AG04450 (cell line): ENCODE data around the gene MAFB. TPM values are rescaled to one million over a fixed set of nuclear protein-coding genes. Genes with fewer than 3 reads are reported as not detected.

Experiments used
- CTCF ChIA-PET: fragments of 300-600, 350-600 bp; formaldehyde crosslinking; extraction: SDS; loops from one replicate; lab custom pipeline; 2022; ENCODE audit warnings: antibody characterized with exemption, inconsistent platforms; lab: Charles Lee
- POLR2A ChIA-PET: fragments of 350-600 bp; formaldehyde crosslinking; extraction: SDS; loops from one replicate; lab custom pipeline; 2021; ENCODE audit warnings: antibody characterized with exemption, inconsistent platforms; lab: Yijun Ruan, JAX
- DNase-seq: peaks from one replicate; pipeline ENCODE4 v3.0.0-alpha.2; 2011; ENCODE audit warnings: low read depth, low spot score
- H3K27ac ChIP-seq: one replicate; pipeline ENCODE4 v1.5.1; 2012; ENCODE audit warnings: low read depth, low read length, control low read depth
- H3K27me3 ChIP-seq: one replicate; pipeline ENCODE4 v1.6.0; 2012; ENCODE audit warnings: low read length; ENCODE audit not compliant: control insufficient read depth, insufficient read depth
- H3K4me3 ChIP-seq: 2 replicates; pipeline ENCODE4 v1.5.1; 2011; ENCODE audit warnings: mild to moderate bottlenecking, low read depth, low read length, control low read depth
- H3K9me3 ChIP-seq: 2 replicates; pipeline ENCODE4 v1.5.1; 2012; ENCODE audit warnings: low read length; ENCODE audit not compliant: control insufficient read depth, insufficient read depth
- polyA plus RNA-seq: library from polyadenylated mRNA; depleted of rRNA; stranded (reverse); fragments of >200 nt; gene quantifications from 2 replicates; pipeline ENCODE4 v1.2.3, GENCODE V29; 2011
- TF ChIP-seq, protein P1 (sequence below): IDR thresholded peaks from 2 replicates; pipeline ENCODE4 v1.5.1; 2011; ENCODE audit warnings: low read depth, low read length, control low read depth, inconsistent platforms

Gene MAFB
- polyA plus RNA-seq, 1 experiment, result 0.10 TPM

DNA sequence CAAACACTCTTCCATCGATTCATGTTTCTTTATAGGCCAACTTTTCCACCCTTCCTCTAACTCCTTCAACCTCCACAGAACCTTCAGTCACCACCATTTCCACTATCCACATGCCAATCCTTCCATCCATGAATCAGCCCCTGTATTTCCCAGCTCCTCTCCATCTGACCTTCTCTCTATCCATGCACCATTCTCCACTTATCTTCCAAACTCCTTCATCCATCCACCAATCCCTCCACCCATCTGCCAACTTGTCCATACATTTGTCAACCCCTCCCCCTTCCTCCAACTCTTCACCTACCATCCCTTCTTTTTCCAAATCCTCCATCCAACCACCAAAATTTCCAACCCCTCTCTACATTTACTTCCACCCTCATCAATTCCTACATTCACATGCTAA, 49.9 kb downstream of the MAFB start:
- Histone ChIP-seq H3K27me3 (peaks cover under 1% of the 10 kb centered on the region), H3K27ac (no peak overlapping the region), H3K4me3 (no peak overlapping the region), H3K9me3 (no peaks in the 10 kb centered on the region)
- TF ChIP-seq, protein P1, sequence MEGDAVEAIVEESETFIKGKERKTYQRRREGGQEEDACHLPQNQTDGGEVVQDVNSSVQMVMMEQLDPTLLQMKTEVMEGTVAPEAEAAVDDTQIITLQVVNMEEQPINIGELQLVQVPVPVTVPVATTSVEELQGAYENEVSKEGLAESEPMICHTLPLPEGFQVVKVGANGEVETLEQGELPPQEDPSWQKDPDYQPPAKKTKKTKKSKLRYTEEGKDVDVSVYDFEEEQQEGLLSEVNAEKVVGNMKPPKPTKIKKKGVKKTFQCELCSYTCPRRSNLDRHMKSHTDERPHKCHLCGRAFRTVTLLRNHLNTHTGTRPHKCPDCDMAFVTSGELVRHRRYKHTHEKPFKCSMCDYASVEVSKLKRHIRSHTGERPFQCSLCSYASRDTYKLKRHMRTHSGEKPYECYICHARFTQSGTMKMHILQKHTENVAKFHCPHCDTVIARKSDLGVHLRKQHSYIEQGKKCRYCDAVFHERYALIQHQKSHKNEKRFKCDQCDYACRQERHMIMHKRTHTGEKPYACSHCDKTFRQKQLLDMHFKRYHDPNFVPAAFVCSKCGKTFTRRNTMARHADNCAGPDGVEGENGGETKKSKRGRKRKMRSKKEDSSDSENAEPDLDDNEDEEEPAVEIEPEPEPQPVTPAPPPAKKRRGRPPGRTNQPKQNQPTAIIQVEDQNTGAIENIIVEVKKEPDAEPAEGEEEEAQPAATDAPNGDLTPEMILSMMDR, result no peak
- DNase-seq, result no peak
- ChIA-PET POLR2A (no interaction called here), CTCF (no interaction called here)

DNA sequence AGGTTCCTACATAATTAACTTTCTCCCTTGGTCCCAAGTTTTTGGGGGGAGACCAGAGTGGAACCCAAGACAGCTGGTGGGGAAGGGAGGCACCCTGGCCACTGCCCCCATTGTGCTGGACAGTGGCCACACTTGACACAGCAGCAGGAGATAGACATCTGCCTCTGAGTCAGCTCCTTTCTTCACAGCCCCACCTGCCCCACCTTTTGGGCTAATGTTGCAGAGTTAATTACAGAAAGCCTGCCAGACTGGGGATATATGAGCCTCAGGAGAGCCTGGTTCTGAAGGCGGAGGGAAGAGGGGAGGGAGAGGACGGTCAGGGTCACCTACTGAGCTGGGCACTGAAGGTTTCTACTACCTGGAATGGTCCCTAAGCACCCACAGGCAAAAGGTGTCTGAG, 50.6 kb downstream of the MAFB start:
- no peak for DNase-seq
- TF ChIP-seq, protein P1, result no peak
- ChIA-PET CTCF (no interaction called here), POLR2A (no interaction called here)
- Histone ChIP-seq H3K27me3 (peaks cover 2% of the 10 kb centered on the region), H3K9me3 (no peaks in the 10 kb centered on the region), H3K4me3 (no peak overlapping the region), H3K27ac (no peak overlapping the region)

DNA sequence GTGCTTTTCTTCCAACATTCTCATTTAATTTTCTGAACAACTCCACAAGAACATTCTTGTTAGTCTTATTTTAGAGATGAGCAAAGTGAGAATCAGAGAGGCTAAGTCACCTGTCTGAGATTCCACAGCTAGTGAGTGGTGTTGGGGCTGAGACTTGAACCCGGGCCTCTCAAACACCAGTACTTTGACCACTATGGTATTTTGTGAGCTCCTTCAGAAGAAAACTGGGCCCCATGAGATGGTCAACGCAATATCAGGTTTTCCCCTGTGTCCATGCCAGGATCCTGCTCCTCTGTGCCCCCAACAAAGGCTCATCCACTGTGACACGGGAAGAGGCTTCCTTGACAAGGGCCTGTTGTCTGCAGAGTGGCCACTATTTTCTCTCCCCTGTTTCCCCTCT, 51.9 kb downstream of the MAFB start:
- DNase-seq, result no peak
- POLR2A ChIA-PET, result no interaction called here
- TF ChIP-seq, protein P1, result no peak
- Histone ChIP-seq H3K9me3 (no peaks in the 10 kb centered on the region), H3K4me3 (no peak overlapping the region), H3K27me3 (peaks cover 2% of the 10 kb centered on the region), H3K27ac (no peak overlapping the region)
- CTCF ChIA-PET, result interaction anchor here (0.6 kb wide), 1 partner anchor 197 kb away, joined by 3 read pairs; no protein-coding TSS in a partner anchor

DNA sequence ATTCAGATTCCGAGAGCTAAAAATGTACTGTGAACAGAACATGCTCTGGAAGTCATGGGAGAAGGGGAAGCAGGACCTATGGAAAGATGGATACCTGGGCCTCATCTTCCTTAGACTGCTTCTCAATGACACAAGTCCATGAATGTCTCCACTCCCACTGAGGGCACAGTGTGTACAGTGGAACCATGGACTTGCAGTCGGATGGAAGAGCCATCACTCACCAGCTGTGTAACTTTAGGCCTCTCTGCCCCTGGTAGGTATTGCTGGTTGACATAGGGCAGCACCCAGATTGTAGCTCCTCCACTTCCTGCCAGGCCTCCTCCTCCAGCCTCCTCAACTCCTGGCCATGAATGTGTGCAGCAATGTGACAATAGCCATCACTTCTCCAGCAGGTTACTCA, 52.5 kb downstream of the MAFB start:
- ChIA-PET CTCF (interaction anchor here (0.6 kb wide), 1 partner anchor 196 kb away, joined by 3 read pairs; no protein-coding TSS in a partner anchor), POLR2A (no interaction called here)
- TF ChIP-seq, protein P1, result no peak
- H3K4me3 ChIP-seq, result no peak overlapping the region
- peaks cover 2% of the 10 kb centered on the region for H3K27me3 ChIP-seq
- no peak overlapping the region for H3K27ac ChIP-seq
- H3K9me3 ChIP-seq, result no peaks in the 10 kb centered on the region
- no peak for DNase-seq

DNA sequence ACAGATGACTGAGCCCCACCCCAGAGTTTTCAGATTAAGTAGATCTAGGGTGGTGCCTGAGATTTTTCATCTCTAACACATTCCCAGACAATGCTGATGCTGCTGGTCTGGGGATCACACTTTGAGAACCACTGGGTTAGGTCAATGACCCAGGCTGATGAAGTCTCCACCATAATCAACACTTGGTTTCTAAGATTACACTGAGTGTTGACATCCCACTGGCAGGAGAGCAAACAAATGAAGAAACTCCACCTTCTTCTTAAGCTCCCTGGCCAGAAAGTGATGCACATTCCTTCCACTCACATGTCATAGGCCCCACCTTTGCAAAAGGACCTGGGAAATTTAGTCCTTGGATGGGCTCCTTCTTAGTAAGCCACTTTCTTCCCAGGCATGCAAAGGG, 53.1 kb downstream of the MAFB start:
- POLR2A ChIA-PET, result no interaction called here
- H3K9me3 ChIP-seq, result no peaks in the 10 kb centered on the region
- H3K27ac ChIP-seq, result no peak overlapping the region
- CTCF ChIA-PET, result no interaction called here
- H3K27me3 ChIP-seq, result peaks cover 2% of the 10 kb centered on the region
- TF ChIP-seq, protein P1, result no peak
- DNase-seq, result no peak
- H3K4me3 ChIP-seq, result no peak overlapping the region
